Spleen (tissue), 7 donors: ENCODE data around the gene KSR2.

ENCODE experiments used
- POLR2A ChIP-seq, 3 donors: fragments of 450-650 bp; IDR thresholded peaks; one replicate each; pipeline ENCODE4 v1.5.1; 2017; ENCODE audit warnings: antibody characterized with exemption in 3 of 3, mild to moderate bottlenecking in 1 of 3
- TF ChIP-seq, protein P1 (sequence below), 11 experiments: fragments of 200-600 bp in 7 of 11; fragments of 450-650 bp in 4 of 11; sonication (generic) in 4 of 11; IDR thresholded peaks in 8 of 11; conservative IDR thresholded peaks in 3 of 11; 1 replicate in 7 of 11; 2 replicates in 4 of 11; pipeline versions ENCODE4 v1.4.0 to v1.8.0; 2016 to 2021; ENCODE audit warnings: antibody characterized with exemption in 11 of 11, inconsistent platforms in 4 of 11, mild to moderate bottlenecking in 1 of 11
- donor health status: DM: no; HTN: no; CAD: no; lungs with moderate emphysema.
- donor health status: DM: no; HTN: no; CAD: no.
- donor health status: DM: no; HTN: no; CAD: no.

DNA sequence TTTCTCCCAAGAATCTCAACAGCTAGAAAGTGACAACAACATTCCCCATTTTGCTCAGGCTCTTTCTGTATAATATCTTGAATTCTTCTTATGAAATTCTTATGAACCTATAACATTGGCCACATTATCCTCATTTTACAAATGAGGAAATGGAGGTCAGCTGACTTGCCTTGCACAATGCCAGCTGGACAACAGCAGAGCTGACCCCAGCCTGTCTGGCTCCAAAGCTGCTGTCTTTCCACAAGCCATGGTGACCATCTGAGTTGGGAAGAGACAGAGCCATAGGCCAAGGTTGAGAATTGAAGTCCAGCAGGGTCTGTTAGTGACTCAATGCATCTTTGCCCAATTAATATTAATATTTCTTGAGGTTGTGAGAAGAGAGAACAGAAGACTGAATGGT is 87.3 kb downstream of the KSR2 start:
- TF ChIP-seq, protein P1, sequence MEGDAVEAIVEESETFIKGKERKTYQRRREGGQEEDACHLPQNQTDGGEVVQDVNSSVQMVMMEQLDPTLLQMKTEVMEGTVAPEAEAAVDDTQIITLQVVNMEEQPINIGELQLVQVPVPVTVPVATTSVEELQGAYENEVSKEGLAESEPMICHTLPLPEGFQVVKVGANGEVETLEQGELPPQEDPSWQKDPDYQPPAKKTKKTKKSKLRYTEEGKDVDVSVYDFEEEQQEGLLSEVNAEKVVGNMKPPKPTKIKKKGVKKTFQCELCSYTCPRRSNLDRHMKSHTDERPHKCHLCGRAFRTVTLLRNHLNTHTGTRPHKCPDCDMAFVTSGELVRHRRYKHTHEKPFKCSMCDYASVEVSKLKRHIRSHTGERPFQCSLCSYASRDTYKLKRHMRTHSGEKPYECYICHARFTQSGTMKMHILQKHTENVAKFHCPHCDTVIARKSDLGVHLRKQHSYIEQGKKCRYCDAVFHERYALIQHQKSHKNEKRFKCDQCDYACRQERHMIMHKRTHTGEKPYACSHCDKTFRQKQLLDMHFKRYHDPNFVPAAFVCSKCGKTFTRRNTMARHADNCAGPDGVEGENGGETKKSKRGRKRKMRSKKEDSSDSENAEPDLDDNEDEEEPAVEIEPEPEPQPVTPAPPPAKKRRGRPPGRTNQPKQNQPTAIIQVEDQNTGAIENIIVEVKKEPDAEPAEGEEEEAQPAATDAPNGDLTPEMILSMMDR (IDR thresholded peaks at IDR 0.05 in 8 of 11, conservative IDR thresholded peaks at IDR 0.05 in 3 of 11) = no peak
- no peak for TF ChIP-seq POLR2A (IDR thresholded peaks at IDR 0.05)
